ENCODE data around the gene FGF2. TPM values are rescaled to one million over a fixed set of nuclear protein-coding genes. Genes with fewer than 3 reads are reported as not detected.

FGF2 gene
- polyA plus RNA-seq, 1 of the 3 experiments (the other 2 are of a cell fraction) = 11.1 TPM

GRCh38 chr4:122890147-122890795 is 63.6 kb downstream of the FGF2 start (continued):
- no peak for TF ChIP-seq GATA2 (CRISPR knock-in tag; IDR thresholded peaks at IDR 0.05)
- no peak for TF ChIP-seq EP300 (IDR thresholded peaks at IDR 0.05; ENCODE audit: borderline replicate concordance in 1 of 2, low read depth in 1 of 2, low read length in 1 of 2)
- TF ChIP-seq ZBTB33 (IDR thresholded peaks at IDR 0.05; ENCODE audit: borderline replicate concordance, low read depth) = no peak

DNA sequence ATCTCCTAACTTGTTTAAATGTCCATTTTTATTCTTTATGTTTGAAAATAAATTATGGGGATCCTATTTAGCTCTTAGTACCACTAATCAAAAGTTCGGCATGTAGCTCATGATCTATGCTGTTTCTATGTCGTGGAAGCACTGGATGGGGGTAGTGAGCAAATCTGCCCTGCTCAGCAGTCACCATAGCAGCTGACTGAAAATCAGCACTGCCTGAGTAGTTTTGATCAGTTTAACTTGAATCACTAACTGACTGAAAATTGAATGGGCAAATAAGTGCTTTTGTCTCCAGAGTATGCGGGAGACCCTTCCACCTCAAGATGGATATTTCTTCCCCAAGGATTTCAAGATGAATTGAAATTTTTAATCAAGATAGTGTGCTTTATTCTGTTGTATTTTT is 68.2 kb downstream of the FGF2 start:
- Histone ChIP-seq H4K20me1 (ENCODE audit: insufficient read depth) (no peaks in the 10 kb centered on the region), H3K4me3 (ENCODE audit: low read depth in 2 of 2, low read length in 1 of 2) (no peak overlapping the region), H3K27ac (ENCODE audit: low read depth in 2 of 2, low read length in 1 of 2) (peak overlapping the region in 1 of 2 experiments; percentile 92; a peak in 3 of 4 replicates), H3K27me3 (ENCODE audit: insufficient read depth) (no peaks in the 10 kb centered on the region), H3K9me2 (no peaks in the 10 kb centered on the region), H3K9me3 (no peaks in the 10 kb centered on the region), H3K36me3 (replicated peaks in 1 of 2; ENCODE audit: control insufficient read depth in 1 of 2, insufficient read depth in 2 of 2, low read length in 1 of 2) (peaks cover 42 to 48% of the 10 kb centered on the region in 2 experiments), H3K79me2 (ENCODE audit: insufficient read depth) (peaks cover 76% of the 10 kb centered on the region), H3K9ac (no peak overlapping the region), H3K4me2 (no peak overlapping the region), H3F3A (replicated peaks; ENCODE audit: insufficient read depth) (peaks cover 73% of the 10 kb centered on the region), H3K4me1 (ENCODE audit: control insufficient read depth in 1 of 2, insufficient read depth in 2 of 2, low read depth in 1 of 2, low read length in 1 of 2) (peaks cover 3 to 42% of the 10 kb centered on the region in 2 experiments; a peak in 3 of 4 replicates), H2AFZ (ENCODE audit: low read depth) (no peak overlapping the region)
- CTCF ChIA-PET = interaction anchor here (1.6 to 5.8 kb wide), 2 partner anchors 19 to 137 kb away, joined by 6 to 20 read pairs; no protein-coding TSS in a partner anchor
- TF ChIP-seq, protein P1, sequence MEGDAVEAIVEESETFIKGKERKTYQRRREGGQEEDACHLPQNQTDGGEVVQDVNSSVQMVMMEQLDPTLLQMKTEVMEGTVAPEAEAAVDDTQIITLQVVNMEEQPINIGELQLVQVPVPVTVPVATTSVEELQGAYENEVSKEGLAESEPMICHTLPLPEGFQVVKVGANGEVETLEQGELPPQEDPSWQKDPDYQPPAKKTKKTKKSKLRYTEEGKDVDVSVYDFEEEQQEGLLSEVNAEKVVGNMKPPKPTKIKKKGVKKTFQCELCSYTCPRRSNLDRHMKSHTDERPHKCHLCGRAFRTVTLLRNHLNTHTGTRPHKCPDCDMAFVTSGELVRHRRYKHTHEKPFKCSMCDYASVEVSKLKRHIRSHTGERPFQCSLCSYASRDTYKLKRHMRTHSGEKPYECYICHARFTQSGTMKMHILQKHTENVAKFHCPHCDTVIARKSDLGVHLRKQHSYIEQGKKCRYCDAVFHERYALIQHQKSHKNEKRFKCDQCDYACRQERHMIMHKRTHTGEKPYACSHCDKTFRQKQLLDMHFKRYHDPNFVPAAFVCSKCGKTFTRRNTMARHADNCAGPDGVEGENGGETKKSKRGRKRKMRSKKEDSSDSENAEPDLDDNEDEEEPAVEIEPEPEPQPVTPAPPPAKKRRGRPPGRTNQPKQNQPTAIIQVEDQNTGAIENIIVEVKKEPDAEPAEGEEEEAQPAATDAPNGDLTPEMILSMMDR (IDR thresholded peaks at IDR 0.05) = 0 out of 2 replicates have a peak, but pooled peaks have one; percentile 12
- no peak for TF ChIP-seq TCF12 (IDR thresholded peaks at IDR 0.05)
- POLR2A ChIA-PET = no interaction called here
- DNase-seq = peak; percentile 16
- 86% methylated on average over 3 of the region's 3 CpGs for WGBS (ENCODE audit: low lambda C conversion rate)

DNA sequence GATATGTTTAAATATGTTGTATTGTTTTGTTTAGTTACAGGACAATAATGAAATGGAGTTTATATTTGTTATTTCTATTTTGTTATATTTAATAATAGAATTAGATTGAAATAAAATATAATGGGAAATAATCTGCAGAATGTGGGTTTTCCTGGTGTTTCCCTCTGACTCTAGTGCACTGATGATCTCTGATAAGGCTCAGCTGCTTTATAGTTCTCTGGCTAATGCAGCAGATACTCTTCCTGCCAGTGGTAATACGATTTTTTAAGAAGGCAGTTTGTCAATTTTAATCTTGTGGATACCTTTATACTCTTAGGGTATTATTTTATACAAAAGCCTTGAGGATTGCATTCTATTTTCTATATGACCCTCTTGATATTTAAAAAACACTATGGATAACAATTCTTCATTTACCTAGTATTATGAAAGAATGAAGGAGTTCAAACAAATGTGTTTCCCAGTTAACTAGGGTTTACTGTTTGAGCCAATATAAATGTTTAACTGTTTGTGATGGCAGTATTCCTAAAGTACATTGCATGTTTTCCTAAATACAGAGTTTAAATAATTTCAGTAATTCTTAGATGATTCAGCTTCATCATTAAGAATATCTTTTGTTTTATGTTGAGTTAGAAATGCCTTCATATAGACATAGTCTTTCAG is 68.8 kb downstream of the FGF2 start:
- Histone ChIP-seq H3K9me3 (no peaks in the 10 kb centered on the region), H3K4me1 (ENCODE audit: control insufficient read depth in 1 of 2, insufficient read depth in 2 of 2, low read depth in 1 of 2, low read length in 1 of 2) (peaks cover 3 to 47% of the 10 kb centered on the region in 2 experiments; a peak in 3 of 4 replicates), H3K9me2 (no peaks in the 10 kb centered on the region), H3F3A (replicated peaks; ENCODE audit: insufficient read depth) (peaks cover 73% of the 10 kb centered on the region), H3K9ac (peak overlapping the region; percentile 43; the same call in 1 of the 2 replicates), H2AFZ (ENCODE audit: low read depth) (no peak overlapping the region), H3K4me2 (peak overlapping the region; percentile 46; the same call in 1 of the 2 replicates), H3K79me2 (ENCODE audit: insufficient read depth) (peaks cover 70% of the 10 kb centered on the region), H4K20me1 (ENCODE audit: insufficient read depth) (no peaks in the 10 kb centered on the region), H3K36me3 (replicated peaks in 1 of 2; ENCODE audit: control insufficient read depth in 1 of 2, insufficient read depth in 2 of 2, low read length in 1 of 2) (peaks cover 42 to 46% of the 10 kb centered on the region in 2 experiments), H3K27me3 (ENCODE audit: insufficient read depth) (no peaks in the 10 kb centered on the region), H3K4me3 (ENCODE audit: low read depth in 2 of 2, low read length in 1 of 2) (no peak overlapping the region), H3K27ac (ENCODE audit: low read depth in 2 of 2, low read length in 1 of 2) (peak overlapping the region; percentile 12 to 92; a peak in 3 of 4 replicates)
- DNase-seq = peak; percentile 12
- POLR2A ChIA-PET = no interaction called here
- WGBS (ENCODE audit: low lambda C conversion rate) = 14% methylated on average over 1 of the region's 1 CpG
- no peak for TF ChIP-seq MEF2A (IDR thresholded peaks at IDR 0.05; ENCODE audit: borderline replicate concordance, low read depth)
- TF ChIP-seq GABPA (IDR thresholded peaks at IDR 0.05; ENCODE audit: low read depth) = no peak
- no peak for TF ChIP-seq RAD21 (IDR thresholded peaks at IDR 0.05; ENCODE audit: low read length)
- no peak for TF ChIP-seq PBX3 (IDR thresholded peaks at IDR 0.05)
- TF ChIP-seq FOXJ3 (CRISPR knock-in tag; IDR thresholded peaks at IDR 0.05) = no peak
- TF ChIP-seq TCF12 (IDR thresholded peaks at IDR 0.05) = no peak
- no peak for TF ChIP-seq RXRA (IDR thresholded peaks at IDR 0.05; ENCODE audit: borderline replicate concordance, low read depth)
- no peak for TF ChIP-seq NFIC (IDR thresholded peaks at IDR 0.05; ENCODE audit: borderline replicate concordance)
- TF ChIP-seq EZH2phosphoT487 (IDR thresholded peaks at IDR 0.05; ENCODE audit: borderline replicate concordance, low read depth) = no peak
- no peak for TF ChIP-seq NRF1 (IDR thresholded peaks at IDR 0.05; ENCODE audit: low read depth, low read length)
- CTCF ChIA-PET = interaction anchor here (1.2 to 5.8 kb wide), 4 partner anchors 11 to 138 kb away, joined by 3 to 20 read pairs (median 6); no protein-coding TSS in a partner anchor

All from SK-N-SH (cell line).